Activated CD4-positive, alpha-beta T cell treated with anti-CD3 and anti-CD28 coated beads, Interleukin-2, Interleukin-4, amounts not matched to agents 100 ng/mL and 50 ng/mL, durations not matched to agents 16 hours and 8 hours (primary cell): ENCODE measurements around the gene PPARD.
"Not testable (repeated sequence)": the region's sequence is repeated elsewhere in the genome, so short reads cannot be mapped to it uniquely, and the experiment has no call there.

ENCODE experiments used
- DNase-seq: peaks from one replicate; pipeline ENCODE4 v3.0.0-alpha.2; 2020; ENCODE audit warnings: low spot score

The PPARD gene

DNA sequence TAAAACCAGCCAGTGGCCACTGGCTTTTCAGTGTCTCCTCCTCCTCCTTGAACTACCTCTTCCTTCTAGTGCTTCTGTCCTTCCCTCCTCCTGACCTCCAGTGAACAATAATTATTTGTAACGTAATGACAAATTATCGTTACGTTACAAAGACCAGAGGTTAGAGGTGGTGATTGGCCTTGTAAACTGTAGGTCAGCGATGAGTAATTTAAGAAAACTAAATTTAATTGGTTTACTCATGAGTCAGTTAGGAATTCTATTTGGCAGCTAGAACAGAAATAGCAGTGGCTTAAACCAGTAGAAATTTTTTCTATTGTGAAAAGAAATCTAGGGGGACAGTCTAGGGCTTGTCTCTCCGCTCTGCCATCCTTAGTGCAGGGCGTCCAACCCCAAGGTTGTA is 38.8 kb downstream of the PPARD start:
- DNase-seq = no peak

DNA sequence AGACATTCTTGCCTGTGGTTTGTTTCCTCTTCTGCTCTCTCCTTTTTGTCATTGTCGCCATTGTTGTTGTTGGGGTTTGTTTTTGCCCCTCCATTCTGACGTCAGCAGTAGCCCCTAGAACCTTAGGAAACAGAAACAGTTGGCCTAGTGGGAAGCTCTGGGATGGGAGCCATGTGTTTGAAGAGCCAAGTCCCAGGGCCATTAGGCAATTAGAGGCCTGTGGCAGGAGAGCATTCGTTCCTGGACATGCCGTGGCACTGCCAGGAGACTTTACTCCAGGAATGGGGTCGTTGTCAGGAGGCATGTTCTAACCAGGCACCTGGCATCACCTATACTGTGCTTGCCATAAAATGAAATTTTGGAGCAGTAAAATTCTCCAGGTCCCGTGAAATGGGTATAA is 39.7 kb downstream of the PPARD start:
- DNase-seq = no peak

DNA sequence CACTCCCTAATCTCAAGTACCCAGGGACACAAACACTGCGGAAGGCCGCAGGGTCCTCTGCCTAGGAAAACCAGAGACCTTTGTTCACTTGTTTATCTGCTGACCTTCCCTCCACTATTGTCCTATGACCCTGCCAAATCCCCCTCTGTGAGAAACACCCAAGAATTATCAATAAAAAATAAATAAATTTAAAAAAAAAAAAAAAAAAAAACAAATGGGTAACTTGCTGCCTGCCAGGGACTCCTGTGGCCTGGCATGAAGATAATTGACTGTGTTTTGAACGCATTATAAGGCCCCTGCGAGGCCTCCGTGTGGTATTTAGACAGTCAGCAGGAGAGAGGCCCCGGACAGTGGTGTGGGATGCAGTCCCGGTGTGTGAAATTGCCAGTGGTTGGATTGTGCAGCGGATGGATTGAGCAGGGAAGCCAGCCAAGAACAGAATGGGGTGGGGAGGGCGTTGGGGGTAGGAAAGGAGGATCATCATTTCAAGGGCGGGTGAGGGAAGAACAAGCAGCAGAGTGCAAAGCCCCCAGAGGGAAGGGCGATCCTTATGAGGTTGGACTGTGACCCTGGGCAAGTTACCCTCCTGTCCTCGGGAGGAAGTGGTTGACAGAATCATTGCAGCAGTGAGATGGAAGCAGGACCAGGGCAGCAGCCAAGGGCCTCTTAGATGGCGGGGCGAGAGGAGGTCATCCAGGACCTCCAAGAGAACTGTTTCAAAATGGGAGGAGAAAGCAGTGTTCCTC is 43.3 kb downstream of the PPARD start:
- no peak for DNase-seq

DNA sequence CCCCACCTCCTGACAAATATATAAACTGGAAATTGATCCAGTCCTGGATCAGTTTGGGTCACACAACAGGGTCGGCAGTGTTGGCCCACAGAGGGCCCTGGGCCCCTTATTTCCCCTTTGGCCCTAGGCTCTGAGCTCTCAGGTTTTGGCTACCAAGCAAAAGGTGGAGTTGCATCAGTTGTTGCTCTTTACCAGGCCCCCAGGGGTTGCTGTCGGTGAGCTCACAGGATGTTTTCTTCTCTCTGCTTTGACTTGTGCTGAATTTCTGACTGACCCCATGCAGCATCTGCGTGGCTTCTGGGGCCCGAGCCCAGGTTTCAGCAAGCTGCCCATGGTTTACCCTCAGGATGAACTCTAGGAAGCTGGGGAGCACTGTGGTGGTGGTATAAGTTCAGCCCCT is 44.6 kb downstream of the PPARD start:
- no peak for DNase-seq

DNA sequence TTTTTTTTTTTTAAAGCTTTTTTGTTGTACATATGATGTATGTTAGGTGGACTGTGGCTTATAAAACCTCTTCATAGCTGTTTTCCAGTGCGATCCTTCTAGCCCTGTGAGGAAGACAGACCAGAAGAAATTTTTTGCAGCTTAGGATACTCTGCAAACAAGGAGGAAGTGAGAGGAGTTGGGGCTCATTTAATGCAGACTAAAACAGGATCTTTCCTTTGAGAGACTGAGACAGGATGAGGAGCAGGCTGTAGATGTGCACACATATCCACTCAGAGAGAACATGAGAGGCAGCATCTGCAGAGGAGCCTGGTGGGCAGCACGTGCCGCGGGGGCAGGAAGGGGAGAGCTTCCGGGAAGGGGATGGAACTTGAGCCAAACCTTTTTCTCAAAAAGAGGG is 45.7 kb downstream of the PPARD start:
- no peak for DNase-seq

DNA sequence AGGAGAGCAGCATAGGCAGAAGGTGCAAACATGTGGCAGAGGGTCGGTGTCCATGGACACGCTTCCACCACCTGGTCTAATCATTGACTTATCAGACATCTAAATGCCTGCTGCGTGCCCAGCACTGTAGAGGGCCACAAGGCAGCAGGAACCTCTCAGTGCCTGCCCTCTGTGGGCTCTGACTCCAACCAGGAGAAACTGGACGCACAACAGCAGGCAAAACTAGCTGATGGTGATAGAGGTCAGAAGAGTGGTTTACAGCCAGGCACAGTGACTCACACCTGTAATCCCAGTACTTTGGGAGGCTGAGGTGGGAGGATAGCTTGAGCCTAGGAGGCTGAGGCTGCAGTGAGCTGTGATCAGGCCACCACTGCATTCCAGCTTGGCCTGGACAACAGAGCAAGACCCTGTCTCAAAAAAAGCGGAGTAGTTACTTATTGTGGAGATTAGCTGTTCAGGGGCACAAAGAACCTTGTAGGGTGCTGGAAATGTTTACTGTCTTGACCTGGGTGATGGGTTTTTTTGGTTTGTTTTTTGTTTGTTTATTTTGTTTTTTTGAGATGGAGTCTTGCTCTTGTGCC is 46.5 kb downstream of the PPARD start:
- no peak for DNase-seq

DNA sequence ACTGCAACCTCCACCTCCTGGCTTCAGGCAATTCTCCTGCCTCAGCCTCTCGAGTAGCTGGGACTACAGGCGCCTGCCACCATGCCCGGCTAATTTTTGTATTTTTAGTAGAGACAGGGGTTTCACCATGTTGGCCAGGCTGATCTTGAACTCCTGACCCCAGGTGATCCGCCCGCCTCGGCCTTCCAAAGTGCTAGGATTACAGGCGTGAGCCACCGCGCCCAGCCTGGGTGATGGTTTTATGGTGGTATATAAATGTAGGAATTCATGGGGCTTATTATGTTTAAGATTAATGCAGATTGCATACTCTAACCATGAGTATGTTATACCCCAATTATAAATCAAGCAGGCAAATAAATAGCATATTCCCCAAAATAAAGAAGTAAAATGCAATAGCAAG is 47.0 kb downstream of the PPARD start:
- not testable (repeated sequence) for DNase-seq

DNA sequence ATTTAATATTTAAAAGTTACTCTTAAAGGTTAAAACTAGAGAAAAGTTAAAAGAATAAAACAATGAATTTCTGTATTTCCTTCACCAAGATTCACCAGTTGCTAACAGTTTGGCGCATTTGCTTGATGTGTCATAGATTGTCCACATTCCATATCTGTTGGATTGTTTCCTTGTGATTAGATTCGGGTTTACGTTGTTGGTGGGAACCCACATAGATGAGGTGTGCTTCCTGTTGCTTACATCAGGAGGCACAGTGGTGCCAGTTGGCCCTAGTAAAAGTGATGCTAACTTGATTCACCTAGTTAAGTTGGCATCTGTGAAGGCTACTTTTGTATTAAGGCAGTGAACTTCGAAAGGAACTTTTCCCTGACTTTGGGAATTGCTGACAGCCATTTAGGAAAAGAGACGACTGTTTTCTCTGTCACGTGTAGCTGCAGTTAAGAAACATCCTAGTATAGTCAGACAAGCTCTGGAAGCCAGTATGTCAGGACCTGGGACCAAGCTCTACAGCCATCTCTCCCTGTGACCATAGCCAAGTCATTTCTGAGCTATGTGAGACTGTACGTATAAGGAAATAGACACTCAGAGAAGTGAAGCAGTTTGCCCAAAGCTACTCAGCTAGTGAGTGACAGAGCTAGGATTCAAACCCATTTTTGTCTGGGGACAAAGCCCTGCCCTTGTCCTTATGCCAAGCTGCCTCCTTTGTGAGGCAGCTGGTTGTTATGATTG is 49.0 kb downstream of the PPARD start:
- no peak for DNase-seq

DNA sequence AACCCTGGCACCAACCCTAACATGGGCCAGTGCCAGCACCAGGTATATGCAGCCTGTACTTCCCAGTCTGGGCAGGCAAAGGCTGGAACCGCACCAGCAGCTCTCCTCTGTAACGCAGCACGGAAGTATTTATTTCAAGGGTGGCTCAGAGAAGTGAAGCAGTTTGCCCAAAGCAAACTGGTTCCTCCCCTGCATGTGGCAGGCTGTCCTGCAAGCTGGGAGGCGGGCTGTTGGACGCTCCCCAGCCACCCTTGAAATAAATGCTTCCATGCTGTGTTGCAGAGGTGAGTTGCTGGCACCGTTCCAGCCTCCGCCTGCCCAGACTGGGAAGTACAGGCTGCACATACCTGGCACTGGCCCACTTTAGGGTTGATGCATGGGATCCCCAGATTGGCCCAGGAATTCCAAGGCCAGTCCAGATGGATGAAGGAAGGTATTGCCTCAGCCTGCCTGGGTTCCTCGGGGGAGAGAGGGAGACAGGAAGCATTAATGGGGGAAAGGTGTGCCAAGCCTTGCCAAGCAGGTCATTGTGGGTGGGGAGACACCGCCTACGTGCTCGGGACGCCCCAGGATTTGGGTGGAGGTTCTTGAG is 49.8 kb downstream of the PPARD start:
- DNase-seq = no peak

DNA sequence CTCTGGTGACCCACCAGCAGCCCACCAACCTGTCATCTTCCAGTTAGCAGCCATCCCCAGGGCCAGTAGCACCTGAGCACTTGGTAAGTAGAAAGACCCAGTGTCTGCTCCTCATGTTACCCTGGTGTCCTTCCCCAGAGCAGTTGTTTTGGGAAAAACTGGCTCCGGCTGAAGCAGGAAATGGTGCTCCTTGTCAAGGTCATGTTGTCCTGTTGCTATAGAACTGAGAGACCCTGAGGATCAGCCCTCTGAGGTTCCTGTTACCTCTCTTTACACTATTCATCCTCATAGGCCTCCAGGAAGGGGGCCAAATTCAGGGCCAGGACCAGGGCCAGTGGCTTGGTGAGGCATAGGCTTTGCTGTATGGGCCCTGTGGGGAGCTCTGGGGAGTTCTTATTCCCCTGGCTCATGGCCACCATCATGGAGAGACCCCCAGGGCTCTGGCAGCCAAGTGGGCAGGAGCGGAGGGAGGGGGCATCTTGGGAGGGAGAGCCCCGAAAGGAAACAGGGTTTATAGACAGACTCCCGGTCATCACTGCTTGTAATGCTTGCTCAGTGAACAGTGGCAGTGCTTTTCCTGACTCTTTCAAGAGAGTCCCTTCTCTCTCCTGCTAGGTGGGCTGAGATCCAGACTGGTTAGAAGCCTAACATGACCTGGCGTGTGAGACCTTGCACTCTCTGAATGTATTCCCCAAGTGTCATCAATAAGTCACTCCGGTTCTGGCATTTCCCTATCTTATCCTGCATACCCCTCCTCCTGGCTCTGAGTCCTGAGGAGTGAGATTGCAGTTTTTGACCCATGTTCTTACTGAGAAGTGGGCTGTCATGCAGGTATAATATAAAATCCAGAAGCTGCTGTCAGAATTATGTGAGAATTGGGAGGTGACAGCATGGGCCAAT is 50.7 kb downstream of the PPARD start:
- no peak for DNase-seq

DNA sequence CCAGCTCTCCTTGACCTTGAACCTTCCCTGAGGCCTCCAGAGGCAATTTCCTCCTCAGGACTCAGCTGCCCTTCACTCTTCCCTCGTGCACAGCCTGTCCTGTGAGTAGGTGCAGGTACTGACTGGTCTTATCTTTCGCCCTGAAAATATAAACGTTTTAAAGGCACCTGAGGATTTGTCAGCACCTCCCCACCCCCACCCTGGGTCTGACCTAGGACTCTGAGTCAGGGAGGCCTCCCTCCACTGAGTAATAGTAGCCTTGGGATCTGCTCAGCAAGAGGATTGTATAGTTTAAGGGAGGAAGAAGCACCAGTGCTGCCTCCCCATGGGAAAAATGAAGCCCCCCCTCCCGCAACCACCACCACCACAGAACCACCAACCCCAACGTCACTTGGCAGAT is 54.6 kb downstream of the PPARD start:
- DNase-seq = no peak

DNA sequence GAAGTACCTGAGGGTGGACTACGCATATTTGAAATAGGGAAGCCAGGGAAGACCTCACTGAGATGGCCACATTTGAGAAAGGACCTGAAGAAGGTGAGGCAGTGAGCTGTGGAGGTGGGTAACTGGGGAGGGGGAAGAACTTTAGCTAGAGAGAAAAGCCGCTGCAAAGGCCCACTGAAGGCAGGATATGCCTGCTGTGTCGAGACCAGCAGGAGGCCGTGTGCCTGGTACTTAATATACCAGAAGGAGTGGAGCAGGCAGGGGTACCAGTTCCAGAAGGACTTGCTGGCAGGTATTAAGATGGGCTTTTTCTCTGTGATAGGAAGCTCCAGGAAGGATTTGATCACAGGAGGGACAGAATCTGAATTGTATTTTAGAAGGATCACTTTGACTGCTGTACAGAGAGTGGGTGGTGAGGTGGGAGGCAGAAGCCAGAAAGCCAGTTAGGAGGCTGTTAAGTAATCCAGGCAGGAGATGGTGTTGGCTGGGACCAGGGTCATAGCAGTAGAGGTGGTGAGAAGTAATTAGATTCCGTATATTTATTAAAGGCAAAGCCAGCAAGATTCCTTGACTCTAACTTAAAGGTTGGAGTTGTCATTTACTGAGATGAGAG is 55.6 kb downstream of the PPARD start:
- DNase-seq = no peak

DNA sequence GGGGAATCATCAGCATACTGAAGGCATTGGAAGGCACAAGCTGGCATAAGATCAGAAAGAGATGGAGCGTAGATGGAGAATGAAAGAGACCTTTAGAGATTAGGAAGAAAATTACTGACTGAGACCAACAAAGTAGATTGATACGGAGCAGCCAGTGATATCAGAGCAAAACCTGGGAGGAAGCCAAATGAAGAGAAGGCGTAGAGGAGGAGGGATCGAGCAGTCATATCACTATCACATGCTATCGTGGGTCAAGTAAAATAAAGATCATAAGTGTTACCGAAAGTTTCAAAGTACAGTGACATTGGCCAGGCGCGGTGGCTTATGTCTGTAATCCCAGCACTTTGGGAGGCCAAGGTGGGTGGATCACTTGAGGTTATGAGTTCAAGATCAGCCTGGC is 56.2 kb downstream of the PPARD start:
- no peak for DNase-seq

DNA sequence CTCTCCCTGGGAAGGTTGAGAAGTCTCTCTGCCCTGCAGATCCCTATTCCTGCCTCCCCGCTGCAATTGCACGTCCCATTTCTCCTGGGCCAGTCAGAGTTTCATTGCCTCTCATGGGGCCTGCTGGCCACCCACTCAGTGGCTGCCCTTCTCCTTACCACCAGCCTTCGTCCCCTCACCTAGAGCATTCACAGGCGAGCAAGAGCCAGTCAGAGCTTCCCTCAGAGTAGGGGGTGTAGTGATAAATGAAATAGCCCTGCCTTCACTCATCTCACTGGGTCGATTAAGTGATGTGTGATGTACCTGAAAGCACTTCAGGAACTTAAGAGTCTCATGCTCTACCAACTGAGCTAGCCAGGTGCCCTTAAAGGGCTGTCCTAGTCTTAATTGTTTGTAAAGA is 57.8 kb downstream of the PPARD start:
- DNase-seq = no peak

DNA sequence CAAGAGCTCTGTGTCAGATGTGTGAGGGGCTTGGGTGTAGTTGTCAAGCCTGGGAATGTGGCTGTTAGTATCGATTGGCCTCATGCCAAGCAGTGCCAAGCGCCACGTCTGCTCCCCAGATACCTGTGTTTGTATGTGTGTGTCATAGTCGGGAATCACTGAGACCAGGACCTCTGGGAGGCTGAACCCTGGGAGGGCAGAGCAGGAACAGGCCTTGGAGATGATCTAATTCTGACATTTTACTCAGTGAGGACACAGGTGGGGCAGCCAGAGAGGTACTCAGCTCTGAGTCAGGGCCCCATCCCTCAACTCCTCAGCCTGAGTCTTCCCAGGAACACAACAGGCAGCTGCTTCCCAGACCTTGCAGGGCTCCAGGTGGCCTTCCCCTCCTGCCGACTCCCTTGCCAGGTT is 58.5 kb downstream of the PPARD start:
- DNase-seq = no peak

DNA sequence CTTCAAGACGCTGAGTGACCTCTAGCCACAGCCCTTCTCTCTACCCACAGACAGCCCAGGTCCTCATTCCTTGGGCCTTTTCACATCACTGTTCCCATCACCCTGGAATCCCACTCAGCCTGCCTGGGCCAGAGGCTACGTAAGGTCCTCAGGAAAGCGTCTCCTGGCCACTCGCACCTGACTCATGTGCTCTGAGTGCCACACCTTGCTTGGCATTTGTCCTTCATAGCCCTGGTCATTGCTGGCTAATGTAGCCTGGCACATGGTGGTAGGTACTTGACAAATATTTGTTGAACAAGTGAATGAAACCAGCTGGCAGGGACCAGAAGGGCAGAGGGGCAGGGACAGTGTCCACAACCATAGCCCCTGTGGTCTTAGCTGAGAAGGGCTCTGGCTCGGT is 59.2 kb downstream of the PPARD start:
- DNase-seq = no peak

DNA sequence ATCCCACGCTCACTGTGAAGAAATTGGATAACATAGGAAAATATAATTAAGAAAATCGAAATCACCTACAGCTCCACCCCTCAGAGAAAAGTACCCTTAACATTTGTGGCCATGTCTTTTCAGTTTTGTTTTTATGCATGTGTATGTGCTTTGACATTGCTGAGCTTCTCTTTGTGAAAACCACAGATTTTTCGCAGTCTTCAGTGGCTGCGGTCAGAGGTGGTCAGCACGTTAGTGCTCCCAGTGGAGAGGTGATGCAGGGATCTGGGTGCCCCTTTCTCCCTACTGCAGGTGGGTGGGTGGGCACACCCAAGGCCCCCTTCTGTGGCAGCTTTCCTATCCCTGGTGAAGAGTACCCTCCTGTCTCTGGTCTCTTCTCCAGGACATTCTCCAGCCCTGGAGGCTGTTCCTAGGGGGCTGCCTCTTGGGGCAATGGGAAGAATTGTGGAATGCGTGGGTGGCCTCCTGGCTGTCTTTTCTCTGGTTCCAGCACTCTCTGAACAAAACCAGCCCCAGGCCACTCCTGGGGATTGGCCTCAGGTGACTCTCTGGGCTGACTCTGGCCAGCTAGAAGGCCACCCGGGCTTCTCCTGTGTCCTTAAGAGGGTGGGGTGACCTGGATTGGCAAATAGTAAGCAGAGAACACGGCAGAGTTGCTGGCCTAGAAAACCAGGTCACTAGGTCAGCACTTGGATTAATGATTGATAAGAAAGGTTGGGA is 59.9 kb downstream of the PPARD start:
- DNase-seq = no peak

DNA sequence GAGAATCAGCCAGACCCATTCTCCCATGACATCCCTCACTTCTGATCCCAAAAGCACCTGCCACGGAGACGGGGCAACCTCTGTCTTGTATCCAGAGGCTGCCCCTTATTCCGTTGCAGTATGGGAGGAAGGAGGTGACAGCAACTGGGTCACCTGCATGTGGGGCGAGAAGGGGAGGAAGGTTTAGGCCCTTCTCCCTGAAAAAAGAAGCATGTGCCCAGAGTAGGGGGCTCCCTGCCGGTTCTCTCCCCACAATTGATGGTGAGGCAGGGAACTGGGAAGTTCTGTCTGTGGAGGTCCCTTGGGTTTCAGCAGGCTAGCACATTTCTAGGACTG is 60.5 kb downstream of the PPARD start:
- DNase-seq = no peak

DNA sequence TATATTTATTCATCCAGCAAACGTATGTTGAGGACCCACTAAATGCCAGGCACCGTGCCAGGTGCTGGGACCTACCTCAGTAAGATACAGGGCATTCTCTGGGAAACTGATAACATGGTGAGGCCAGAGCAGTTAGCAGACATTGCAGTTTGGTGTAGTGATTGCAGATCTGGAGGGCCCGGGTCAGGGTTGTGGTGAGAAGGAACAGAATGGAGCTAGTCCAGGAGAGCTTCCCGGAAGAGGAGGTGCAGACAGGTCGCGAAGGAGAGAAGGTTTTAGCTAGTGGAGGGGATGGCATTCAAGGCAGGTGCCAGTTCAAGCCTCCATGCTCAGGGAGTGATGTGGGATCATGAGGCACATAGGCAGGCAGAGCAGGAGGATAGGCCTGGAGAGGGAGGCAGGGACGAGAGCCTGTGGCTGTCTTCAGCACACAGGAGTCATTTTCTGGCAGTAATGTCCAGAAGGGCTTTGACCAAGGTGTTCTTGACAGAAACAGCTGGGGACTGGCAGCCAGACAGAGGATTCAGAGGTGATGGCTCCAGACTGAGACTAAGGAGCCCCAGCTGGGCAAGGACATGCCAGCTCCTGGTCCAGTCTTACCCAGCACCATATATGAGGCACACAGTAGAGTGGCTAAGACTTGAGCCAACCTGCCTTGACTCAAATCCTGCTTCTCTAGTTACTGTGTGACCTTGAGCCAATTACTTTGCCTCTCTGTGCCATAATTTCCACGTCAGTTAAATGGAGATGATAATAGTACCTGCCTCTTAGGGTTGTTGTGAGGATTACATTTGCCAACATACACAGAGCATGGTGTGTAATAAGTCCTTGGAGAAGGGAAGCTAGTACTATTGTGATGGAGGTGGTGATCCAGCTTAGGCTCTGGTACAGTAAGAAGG is 61.4 kb downstream of the PPARD start:
- DNase-seq = no peak
